Activated CD8-positive, alpha-beta memory T cell treated with anti-CD3 and anti-CD28 coated beads for 24 hours (primary cell): ENCODE data around the gene SMYD1.

ENCODE experiments used
- DNase-seq: peaks from one replicate; pipeline ENCODE4 v3.0.0-alpha.2; 2020

The SMYD1 gene

GRCh38 chr2:88090446-88091283, 23.0 kb downstream of the SMYD1 start:
- no peak for DNase-seq

GRCh38 chr2:88091943-88092342, 24.3 kb downstream of the SMYD1 start:
- DNase-seq: no peak

- no peak for DNase-seq
These were observed 25.1 kb downstream of the SMYD1 start for GRCh38 chr2:88092773-88093172.

DNA sequence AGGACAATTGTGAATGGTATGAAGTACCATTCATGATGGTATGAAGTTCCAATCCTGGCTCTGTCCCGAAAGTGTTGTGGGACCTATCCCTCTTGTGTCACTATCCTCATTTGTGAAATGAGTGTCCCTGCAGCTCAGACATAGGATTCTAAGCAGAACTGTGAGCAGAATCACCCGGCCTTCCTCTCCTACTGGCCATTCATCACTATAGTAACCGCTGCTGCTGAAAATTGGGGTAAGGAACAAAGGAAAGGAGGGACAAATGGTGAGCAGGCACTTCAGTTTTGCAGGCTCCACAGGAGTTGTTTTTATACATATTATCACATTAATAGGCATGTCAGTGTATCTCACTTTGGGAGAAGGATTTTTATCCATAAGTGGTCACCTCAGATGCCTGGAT, 27.4 kb downstream of the SMYD1 start:
- DNase-seq: no peak

- DNase-seq: no peak
These were observed 29.1 kb downstream of the SMYD1 start for GRCh38 chr2:88096708-88097107.

DNA sequence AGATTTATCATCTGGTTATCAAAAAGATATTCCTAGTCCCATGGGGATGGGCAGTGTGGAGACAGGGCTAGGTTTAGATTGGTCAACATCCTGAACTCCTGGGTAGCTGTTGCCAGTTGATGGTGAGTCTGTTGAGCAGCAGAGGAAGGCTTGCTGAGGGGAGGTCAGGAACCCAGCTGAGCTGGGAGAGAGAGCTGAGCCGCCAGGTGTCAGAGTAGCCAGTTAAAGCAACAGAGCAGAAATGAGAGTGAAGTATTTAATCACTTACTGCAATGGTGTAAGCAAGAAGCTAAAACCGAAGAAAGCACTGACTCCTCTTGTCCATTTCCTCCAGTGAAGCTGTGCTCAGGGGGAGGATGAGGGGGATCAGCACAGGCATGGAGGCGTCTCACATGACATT, 29.6 kb downstream of the SMYD1 start:
- no peak for DNase-seq

DNA sequence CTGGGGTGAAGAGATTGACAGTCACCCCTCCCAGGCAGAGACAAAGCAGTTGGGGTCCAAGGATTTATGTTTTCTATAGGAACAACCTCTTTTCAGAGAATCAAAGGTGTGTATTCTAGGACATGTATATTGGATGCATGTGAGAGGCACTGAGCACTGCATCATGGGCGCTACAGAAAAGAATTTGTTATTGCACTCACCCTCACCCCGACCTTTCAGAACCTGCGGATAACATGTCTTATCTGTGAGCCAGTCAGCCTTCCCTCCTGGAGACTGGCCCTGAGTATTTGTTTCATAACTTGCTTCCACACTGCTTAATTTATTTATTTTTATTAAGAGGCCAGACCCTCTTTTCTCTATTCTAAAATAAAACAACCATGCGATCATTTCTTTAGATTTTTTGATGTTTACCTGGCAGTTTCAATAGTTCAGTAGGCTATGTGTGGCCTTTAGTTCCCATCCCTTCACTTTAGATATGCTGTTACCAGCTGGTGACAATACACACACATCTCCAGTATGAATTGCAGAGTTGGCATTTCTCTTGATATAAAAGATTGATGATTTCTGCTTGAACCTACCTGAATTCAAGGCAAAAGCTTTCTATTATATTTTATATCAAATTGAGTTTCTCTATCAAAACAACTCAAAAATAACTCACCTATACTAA, 30.4 kb downstream of the SMYD1 start:
- DNase-seq: no peak

DNA sequence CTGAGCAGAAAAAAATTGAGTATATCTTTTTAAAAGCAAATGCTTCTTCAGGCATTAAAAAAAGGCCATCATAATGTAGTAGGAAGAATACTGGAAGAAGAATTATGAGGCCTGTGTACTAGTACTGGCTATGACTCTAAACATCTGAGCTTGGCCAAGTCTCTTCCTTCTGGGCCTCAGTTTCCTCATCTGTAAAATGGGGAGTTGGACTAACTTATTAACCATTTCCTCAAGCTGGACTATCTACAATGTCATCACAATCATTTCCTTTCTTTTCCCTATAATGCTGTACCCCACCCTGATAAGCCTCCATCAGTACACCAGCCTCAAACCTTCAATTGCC, 30.9 kb downstream of the SMYD1 start:
- no peak for DNase-seq

GRCh38 chr2:88099798-88100488, 32.3 kb downstream of the SMYD1 start:
- DNase-seq: no peak

- DNase-seq: no peak
These were observed 32.8 kb downstream of the SMYD1 start for GRCh38 chr2:88100489-88100858.

GRCh38 chr2:88108796-88109195, 41.2 kb downstream of the SMYD1 start:
- DNase-seq: no peak

- DNase-seq: no peak
These were observed 43.2 kb downstream of the SMYD1 start for GRCh38 chr2:88110830-88111229.

GRCh38 chr2:88113069-88113468, 45.4 kb downstream of the SMYD1 start:
- DNase-seq: no peak

DNA sequence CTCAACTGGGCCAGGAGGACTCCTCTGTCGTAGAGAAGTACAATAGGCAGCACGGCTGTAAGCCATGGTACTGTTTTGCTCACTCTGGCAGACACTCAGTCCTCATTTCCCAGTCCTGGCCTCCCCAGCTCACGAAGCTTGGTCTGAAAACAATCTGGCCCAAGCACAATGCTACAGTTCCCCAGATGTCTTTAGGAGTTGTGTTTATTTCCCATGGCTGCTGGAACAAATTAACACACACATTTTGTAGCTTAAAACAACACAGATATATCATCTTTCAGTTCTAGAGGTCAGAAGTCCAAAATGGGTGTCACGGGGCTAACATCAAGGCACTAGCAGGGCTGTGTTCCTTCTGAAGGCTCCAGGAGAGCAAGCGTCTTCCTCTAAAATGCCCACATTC, 47.3 kb downstream of the SMYD1 start:
- no peak for DNase-seq

DNA sequence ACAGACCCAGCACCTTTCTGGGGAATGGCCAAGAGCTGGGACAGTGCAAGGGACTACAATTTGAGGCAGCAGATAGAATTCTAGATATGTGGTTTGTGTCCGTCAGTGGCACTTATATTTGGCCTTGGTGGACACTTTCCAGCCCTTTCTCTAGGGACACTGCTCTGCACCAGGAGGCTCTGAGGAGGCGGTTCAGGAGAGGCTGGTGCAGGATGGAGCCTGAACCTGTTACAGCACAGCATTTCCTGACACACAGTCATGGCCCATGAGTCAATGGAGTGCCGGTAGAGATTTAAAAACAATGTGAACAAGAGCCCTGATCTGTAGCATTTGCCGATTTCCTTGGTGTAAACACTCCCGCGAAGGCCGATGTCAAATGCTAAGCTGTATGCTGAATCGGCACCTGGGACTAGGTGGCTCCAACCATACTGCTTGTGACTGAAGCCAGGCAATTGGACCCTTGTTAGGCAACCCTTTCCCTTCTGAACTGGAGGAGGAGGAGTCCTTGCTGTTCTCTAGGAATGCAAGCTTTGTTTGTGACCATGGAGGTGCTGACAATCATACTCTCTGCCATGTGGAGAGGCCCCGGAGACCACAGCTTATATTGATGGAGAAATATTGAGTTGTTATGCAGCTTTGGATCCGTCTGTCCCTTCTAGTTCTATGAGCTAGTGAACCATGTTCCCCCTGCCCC, 48.3 kb downstream of the SMYD1 start:
- no peak for DNase-seq

- no peak for DNase-seq
These were observed 49.2 kb downstream of the SMYD1 start for GRCh38 chr2:88116669-88117432.

- no peak for DNase-seq
These were observed 50.3 kb downstream of the SMYD1 start for GRCh38 chr2:88117973-88118372.

GRCh38 chr2:88121678-88122077, 54.1 kb downstream of the SMYD1 start:
- no peak for DNase-seq

DNA sequence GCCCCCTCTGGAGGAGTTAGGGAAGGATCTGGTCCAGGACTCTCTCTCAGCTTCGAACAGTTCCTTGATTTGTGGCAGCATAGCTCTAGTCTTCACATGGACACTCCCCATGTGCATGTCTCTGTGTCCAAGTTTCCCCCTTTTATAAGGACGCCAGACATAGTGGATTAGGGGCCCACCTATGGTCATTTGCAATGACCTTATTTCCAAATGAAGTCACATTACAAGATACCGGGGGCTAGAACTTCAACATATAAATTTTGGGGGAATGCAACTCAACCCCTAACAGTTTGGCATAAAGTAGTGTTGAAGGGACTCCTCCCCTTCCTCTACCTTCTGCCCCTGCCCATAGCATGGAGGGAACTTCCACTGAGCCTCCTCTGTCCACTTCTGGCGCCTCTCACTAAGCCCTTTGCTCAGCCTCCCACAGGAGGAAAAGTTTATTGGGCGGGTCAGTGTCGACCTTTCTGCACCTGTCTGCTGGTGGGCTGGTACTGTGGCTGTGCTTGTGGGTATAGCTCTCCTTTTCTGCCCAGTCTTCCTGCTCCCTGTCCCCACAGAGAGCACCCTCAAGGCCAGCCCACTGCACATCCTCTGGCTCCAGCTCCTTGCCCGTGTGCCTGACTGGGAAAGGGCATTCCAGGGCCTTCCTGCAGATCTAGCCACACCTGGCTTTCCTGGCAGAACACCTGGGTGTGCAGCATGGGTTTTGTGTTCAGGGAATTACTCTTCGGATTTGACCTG, 54.7 kb downstream of the SMYD1 start:
- no peak for DNase-seq

DNA sequence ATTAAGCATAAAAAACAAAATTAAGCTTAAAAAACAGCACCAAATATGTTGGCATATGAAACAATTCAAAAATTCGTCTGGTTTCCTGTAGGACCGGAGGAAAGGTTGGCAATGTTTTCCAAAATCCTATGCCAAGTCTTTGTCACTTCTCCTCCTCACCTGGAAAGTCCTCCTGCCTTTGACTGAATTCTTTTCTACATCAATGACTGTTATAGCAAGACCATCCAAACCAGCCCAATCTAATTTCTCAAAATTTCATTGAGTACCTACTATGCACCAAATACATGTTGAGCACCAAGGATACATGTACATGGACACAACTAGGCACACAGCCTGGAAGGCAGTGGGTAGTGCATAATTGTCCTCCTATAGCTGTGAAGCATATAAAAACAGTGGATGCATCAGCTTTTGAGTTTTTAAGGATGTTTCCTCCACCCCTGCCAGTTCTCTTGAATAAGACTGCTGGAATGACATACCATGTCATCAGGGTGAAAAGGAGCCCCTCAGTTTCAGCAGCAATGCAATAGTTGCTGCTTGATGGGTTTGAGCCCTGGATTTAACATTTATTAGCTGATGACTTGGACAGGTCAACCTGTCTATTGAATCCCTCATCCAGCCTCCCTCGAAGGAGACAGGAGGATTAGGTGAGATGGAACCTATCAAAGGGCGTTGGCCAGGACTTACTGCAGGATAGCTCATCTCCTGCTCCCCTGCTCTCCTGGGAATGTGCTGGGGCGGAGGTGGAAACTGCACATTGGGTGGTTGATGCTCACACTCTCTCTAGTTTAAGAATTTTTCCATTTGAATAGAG, 55.7 kb downstream of the SMYD1 start:
- no peak for DNase-seq
